IPS-18c (cell line): Measurements from ENCODE around the gene ZBTB11.
"Not testable (repeated sequence)": the region's sequence is repeated elsewhere in the genome, so short reads cannot be mapped to it uniquely, and the experiment has no call there.

ENCODE experiments used
- H3K4me3 ChIP-seq: 2 replicates; pipeline ENCODE4 v1.7.0; 2013; ENCODE audit warnings: low read depth, mild to moderate bottlenecking, low read length, moderate library complexity; ENCODE audit not compliant: insufficient read depth
- H3K9me3 ChIP-seq: one replicate; pipeline ENCODE4 v1.6.1; 2013; ENCODE audit warnings: mild to moderate bottlenecking, low read length, moderate library complexity; ENCODE audit not compliant: control insufficient read depth, insufficient read depth

ZBTB11 gene

DNA sequence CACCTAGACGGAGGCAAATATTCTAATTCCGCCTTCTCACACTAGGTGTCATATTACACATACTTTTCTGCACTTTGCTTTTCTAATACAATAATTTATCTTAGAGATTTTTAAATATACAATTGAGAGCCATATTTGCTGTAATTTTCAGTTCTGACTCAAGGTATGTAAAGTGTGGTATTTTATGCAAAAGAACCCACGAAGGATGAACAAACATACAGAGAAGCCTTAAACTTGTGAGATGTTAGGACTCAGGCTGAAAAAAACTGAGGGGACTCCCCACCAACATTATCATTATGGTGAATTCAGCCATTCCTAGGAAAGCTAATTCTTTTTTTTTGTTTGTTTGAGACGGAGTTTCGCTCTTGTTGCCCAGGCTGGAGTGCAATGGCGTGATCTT is 9.6 kb downstream of the ZBTB11 start:
- H3K4me3 ChIP-seq: no peak overlapping the region
- no peaks in the 10 kb centered on the region for H3K9me3 ChIP-seq

DNA sequence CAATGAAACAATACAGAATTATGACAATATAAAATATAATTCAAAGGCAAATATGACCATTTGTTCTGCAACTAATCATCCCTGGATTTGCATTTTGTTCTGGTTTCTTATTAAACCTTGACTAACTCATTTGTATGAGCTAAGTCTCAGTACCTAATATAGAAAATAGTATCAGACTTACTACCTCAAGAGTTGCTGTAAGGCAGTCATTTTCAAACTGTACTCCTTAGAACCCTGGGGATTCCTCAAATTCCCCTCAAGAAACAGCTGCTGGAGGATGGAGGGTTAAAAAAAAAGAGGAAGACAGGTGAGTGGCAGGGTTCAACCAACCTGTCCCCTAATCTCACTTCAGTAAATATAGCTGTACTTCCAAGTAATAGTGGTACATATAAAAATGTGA is 11.1 kb downstream of the ZBTB11 start:
- H3K4me3 ChIP-seq: no peak overlapping the region
- H3K9me3 ChIP-seq: no peaks in the 10 kb centered on the region

DNA sequence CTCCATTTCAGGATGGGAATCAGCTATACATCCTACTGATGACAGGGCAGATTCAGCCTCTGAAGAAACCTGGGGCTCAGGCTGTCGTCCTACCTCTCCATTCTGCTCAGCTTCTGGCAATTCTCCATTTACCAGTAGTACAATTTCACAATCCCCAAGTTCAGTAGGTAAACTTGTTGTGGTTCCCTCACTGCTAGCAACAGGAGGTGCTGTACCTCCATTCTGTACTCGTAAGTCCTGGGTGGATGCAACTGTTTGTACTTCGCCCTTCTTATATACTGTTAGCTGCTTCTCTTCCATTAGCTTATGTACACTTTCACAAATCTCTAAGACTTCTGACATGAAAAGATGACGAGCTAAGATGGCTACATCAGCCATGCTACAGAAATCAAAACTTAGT is 11.6 kb downstream of the ZBTB11 start:
- H3K9me3 ChIP-seq: no peaks in the 10 kb centered on the region

DNA sequence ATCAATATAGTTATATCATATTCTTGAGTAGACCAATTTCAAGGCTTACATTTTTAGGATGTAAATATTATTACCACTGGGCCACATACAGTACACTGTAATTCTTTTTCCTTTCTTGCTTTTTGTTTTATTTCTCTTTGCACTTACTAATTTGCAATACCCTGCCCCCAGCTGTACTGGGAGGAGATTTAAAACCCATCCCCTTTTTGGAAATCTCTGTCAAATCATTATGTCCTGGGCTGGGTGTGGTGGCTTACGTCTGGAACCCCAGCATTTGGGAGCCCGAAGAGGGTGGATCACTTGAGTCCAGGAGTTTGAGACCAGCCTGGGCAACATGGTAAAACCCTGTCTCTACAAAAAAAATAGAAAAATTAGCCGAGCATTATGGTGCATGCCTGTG is 16.2 kb downstream of the ZBTB11 start:
- H3K4me3 ChIP-seq: no peak overlapping the region
- H3K9me3 ChIP-seq: no peaks in the 10 kb centered on the region

More for the DNA sequence above, 11.6 kb downstream of the ZBTB11 start:
- H3K4me3 ChIP-seq: no peak overlapping the region

DNA sequence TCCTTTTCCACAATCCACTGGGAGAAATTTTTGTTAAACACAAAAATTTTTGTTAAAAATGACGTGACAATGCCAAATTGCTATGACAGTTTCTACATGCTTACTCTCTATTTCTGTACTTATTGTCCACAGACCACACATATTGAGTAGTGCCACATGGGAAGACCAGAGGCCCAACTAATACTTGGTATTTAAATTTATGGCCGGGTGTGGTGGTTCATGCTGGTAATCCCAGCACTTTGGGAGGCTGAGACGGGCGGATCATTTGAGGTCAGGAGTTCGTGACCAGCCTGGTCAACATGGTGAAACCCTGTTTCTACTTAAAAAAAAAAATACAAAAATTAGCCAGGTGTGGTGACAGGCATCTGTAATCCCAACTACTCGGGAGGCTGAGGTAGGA is 20.3 kb downstream of the ZBTB11 start:
- no peaks in the 10 kb centered on the region for H3K9me3 ChIP-seq
- H3K4me3 ChIP-seq: no peak overlapping the region

DNA sequence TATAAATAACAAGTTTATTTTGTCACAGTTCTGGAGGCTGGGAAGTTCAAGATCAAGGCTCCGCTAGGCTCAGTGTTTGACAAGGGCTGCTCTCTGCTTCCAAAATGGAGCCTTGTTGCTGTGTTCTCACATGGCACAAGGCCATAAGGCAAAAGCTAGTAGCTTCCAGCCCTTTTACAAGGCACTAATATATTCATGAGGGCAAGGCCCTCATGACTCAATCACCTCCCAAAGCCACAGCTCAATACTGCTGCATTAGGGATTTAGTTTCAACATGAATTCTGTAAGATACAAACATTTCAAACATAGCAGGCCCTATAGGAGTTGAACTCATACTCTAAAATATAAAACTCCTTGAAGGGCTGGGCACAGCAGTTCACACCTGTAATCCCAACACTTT is 30.2 kb downstream of the ZBTB11 start:
- H3K4me3 ChIP-seq: no peak overlapping the region
- no peaks in the 10 kb centered on the region for H3K9me3 ChIP-seq

DNA sequence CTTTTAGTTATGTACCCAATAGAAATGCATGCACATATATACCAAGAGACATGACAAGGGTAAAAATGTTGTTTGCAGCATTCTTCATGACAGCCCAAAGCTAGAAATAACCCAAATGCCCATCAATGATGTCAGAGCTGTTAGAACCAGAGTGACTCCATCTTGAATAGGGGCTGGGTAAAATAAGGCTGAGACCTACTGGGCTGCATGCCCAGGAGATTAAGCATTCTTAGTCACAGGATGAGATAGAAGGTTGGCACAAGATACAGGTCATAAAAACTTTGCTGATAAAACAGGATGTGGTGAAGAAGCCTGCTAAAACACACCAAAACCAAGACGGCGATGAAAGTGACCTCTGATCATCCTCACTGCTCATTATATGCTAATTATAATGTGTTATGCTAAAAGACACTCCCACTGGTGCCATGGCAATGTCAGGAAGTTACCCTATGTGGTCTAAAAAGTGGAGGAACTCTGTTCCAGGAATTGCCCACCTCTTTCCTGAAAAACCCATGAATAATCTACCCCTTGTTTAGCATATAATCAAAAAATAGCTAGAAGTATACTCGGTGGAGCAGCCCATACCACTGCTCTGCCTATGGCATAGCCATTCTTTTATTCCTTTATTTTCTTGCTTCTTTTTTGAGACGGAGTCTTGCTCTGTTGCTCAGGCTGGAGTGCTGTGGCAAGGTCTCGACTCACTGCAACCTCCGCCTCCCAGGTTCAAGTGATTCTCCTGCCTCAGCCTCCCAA is 32.9 kb downstream of the ZBTB11 start:
- Histone ChIP-seq H3K9me3 (no peaks in the 10 kb centered on the region), H3K4me3 (no peak overlapping the region)

DNA sequence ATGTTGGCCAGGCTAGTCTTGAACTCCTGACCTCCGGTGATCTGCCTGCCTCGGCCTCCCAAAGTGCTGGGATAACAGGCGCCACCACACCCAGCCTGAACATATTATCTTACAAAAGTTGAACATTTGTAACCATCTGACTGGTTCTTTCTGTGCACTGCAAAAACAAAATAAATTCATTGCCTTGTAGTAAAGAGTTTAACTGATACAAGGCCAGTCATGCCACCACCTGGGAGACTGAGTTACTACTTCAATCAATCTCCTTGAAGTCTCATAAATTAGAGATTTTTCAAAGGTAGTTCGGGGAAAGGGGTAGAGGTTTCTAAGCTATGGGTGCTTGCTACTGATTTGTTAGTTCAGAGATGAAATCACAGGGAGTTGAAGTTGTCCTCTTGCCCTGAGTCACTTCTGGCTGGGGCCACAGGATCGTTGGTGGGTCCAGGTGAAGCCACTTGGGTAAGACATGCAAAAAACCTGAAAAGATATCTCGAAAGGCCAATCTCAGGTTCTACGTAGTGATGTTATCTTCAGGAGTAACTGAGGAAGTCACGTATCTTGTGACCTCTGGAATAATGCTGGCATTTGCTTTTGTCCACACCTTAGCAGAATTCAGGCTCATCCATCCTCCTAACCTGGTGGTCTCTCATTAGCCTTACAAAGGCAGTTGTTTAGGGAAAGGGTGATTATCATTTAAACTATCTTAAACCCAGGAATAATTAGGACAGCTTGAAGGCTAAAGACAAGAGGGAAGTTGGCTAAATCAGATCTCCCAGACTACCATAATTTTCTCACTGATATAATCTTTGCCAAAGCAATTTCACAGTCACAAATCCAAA is 33.7 kb downstream of the ZBTB11 start:
- H3K9me3 ChIP-seq: no peaks in the 10 kb centered on the region
- no peak overlapping the region for H3K4me3 ChIP-seq

DNA sequence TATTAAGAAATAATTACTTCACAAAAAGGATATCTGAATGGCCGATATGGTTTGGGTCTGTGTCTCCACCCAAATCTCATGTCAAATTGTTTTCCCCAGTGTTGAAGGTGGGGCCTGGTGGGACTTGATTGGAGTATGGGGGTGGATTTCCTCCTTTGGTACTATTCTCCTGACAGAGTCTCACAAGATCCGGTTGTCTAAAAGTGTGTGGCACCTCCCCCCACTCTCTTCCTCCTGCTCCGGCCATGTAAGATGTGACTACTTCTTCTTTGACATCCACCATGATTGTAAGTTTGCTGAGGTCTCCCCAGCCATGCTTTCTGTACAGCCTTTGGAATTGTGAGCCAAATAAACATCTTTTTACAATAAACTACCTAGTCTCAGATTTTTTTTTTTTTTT is 34.5 kb downstream of the ZBTB11 start:
- Histone ChIP-seq H3K9me3 (no peaks in the 10 kb centered on the region), H3K4me3 (no peak overlapping the region)

DNA sequence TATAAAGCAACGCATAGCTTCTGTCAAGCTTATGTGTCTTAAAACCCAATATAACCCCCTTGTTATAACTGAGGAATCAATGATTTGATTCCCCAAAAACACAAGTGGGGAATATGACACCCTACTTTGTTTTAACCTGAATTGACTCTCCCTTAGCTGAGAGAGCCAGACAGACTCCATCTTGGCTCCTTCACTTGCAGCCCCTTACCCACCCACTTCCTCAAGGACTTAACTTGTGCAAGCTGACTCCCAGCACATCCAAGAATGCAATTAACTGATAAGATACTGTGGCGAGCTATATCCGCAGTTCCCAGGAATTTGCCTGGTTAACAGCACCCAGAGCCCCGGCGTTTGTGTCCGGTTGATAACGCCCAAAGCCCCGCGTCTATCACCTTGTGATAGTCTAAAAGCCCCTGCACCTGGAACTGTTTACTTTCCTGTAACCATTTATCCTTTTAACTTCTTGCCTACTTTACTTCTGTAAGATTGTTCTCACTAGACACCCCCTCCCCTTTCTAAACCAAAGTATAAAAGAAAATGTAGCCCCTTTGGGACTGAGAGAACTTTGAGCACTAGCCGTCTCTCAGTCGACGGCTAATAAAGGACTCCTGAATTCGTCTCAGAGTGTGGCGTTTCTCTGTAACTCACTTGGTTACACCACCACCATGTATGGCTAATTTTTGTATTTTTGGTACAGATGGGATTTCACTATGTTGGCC is 35.4 kb downstream of the ZBTB11 start:
- H3K4me3 ChIP-seq, H3K9me3 ChIP-seq: not testable (repeated sequence)

DNA sequence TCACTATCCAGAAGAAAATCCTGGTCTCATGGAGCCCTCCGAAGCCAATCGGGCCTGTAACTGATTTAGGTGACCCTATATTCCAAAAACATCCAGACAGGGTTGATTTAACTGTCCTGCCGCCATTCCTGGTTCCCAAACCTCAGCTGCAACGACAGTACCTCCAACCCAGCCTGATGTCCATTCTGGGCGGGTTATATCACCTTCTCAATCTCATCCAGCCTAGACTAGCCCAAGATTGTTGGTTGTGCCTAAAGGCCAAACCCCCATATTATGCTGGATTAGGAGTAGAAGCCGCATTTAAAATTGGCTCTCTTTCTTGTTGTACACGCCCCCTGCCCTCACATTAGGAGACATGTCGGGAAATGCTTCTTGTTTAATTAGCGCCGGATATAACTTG is 36.7 kb downstream of the ZBTB11 start:
- Histone ChIP-seq H3K4me3 (no peak overlapping the region), H3K9me3 (no peaks in the 10 kb centered on the region)

DNA sequence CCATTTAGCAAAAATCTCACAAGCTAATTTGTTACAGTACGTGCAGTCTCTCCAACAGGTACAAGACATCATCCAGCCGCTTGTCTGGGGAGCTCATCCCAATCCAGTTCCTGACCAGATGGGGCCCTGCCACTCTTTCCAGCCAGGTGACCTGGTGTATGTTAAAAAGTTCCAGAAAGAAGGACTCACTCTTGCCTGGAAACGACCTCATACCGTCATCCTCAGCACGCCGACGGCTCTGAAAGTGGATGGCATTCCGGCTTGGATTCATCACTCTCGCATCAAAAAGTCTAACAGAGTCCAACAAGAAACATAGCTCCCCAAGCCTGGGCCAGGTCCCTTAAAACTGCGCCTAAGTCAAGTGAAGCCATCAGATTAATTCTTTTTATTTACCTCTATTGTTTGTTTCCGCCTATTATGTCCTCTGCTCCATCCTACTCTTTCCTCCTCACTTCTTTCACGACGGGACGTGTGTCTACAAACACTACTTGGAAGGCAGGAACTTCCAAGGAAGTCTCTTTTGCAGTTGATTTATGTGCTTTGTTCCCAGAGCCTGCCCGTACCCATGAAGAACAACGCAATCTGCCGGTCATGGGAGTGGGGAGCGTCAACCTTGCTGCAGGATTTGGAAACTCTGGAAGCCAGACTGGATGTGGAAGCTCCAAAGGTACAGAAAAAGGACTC is 37.5 kb downstream of the ZBTB11 start:
- no peaks in the 10 kb centered on the region for H3K9me3 ChIP-seq
- H3K4me3 ChIP-seq: no peak overlapping the region

DNA sequence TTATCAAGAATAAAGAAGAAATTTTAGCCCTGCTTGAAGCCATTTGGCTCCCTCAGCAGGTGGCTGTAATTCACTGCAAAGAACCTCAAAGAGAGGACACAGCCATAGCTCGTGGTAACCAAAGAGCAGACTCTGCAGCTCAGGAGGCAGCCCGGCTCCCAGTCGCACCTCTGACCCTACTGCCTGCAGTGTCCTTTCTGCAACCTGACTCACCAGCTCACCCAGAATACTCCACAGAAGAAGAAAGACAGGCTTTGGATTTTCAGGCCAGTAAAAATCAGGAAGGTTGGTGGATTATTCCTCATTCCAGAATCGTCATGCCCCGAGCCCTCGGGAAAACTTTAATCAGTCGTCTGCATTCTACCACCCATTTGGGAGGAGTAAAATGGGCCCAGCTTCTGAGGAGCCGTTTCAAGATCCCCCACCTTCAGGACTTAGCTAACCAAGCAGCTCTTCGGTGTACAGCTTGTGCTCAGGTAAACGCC is 38.6 kb downstream of the ZBTB11 start:
- Histone ChIP-seq H3K4me3 (no peak overlapping the region), H3K9me3 (no peaks in the 10 kb centered on the region)

DNA sequence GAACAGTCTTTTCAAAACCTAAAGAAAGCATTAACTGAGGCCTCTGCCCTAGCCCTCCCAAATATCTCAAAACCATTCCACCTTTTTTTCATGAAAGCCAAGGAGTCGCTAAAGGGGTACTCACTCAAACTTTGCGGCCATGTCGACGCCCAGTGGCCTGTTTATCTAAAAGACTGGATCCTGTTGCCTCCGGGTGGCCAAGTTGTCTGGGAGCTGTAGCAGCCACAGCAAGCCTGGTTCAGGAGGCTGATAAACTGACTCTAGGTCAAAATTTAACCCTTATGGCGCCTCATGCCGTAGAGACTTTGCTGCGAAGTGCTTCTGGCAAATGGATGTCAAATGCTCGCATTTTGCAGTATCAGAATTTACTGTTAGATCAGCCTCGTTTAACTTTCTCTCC is 39.5 kb downstream of the ZBTB11 start:
- no peaks in the 10 kb centered on the region for H3K9me3 ChIP-seq
- no peak overlapping the region for H3K4me3 ChIP-seq

DNA sequence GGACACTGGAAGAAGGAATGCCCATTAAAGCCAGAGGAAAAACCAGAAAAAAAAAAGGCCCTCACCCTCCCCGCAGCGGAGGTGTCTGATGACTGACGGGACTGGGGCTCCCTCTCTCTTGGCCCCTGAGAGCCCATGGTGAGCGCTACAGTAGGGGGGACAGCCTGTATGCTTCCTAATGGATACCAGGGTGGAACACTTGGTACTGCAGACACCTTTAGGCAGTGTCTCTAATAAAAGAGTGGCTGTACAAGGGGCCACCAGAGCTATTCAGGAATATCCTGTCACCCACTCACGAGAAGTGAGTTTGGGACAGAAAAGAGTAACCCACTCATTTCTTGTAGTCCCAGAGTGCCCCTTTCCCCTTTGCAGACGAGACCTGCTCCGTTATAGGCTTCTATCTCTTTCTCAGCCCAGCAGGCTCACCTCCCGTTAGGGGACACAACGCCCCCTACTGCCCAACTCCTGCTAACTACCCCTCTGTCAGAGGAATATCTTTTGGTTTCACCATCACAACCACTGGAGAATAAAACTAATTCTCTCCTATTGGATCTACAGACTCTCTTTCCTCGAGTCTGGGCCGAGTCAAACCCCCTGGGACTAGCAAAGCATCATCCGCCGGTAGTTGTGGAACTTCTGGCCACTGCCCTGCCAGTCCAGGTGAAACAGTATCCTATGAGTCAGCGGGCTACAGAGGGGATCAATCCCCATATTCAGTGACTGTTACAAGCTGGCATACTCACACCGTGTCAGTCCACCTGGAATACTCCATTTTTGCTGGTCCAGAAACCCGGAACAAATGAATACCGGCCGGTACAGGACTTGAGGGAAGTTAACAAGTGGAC is 40.8 kb downstream of the ZBTB11 start:
- Histone ChIP-seq H3K4me3 (no peak overlapping the region), H3K9me3 (no peaks in the 10 kb centered on the region)

DNA sequence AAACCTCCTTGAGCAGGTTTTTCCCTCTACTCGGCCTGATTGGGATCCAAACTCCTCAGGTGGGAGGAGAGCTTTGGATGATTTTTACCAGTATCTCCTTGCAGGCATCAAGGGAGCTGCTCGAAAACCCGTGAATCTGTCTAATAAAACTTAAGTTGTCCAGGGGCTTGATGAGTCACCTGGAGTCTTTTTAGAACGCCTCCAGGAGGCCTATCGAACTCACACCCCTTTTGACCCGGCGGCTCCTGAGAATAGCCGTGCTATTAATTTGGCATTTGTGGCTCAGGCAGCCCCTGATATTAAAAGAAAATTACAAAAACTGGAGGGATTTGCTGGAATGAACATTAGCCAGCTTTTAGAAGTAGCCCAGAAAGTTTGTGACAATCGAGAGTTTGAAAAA is 41.6 kb downstream of the ZBTB11 start:
- Histone ChIP-seq H3K9me3 (no peaks in the 10 kb centered on the region), H3K4me3 (no peak overlapping the region)
